ENCODE measurements around the gene PCDHB1.
"Not testable (repeated sequence)": the region's sequence is repeated elsewhere in the genome, so short reads cannot be mapped to it uniquely, and the experiment has no call there.

The PCDHB1 gene

DNA sequence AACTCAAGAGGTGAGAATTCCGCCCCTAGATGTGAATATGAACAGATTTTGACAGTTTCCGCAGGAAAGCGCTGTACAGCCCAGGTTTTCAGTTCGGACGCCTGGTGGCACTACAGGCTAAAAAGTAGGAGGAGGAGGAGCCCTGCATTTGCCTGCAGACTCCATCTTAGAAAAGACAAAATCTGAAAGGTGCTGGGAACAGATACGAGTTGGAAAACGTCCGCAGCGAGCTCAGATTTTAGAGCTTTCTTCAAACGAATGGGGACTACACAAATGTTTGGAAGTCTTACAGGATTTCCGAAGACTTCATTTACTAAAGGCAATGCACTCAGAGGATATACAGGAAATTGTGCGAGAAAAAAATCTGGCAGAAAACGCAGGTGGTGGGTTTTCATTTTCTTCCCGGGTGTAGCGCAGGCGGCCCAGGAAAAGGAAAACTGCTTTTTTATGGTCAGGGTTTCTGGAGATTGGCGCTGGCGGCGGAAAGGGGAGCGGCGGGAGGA is 33.4 kb downstream of the PCDHB1 start:
- H3K4me3 ChIP-seq (ENCODE audit: low read depth in 1 of 2, low read length in 1 of 2): no peak overlapping the region
- no peak overlapping the region for H3K27ac ChIP-seq
- TF ChIP-seq, protein P1, sequence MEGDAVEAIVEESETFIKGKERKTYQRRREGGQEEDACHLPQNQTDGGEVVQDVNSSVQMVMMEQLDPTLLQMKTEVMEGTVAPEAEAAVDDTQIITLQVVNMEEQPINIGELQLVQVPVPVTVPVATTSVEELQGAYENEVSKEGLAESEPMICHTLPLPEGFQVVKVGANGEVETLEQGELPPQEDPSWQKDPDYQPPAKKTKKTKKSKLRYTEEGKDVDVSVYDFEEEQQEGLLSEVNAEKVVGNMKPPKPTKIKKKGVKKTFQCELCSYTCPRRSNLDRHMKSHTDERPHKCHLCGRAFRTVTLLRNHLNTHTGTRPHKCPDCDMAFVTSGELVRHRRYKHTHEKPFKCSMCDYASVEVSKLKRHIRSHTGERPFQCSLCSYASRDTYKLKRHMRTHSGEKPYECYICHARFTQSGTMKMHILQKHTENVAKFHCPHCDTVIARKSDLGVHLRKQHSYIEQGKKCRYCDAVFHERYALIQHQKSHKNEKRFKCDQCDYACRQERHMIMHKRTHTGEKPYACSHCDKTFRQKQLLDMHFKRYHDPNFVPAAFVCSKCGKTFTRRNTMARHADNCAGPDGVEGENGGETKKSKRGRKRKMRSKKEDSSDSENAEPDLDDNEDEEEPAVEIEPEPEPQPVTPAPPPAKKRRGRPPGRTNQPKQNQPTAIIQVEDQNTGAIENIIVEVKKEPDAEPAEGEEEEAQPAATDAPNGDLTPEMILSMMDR (IDR thresholded peaks at IDR 0.05): no peak
- no peaks in the 10 kb centered on the region for H3K36me3 ChIP-seq
- H3K27me3 ChIP-seq: peaks cover 16% of the 10 kb centered on the region
- no peaks in the 10 kb centered on the region for H3K4me1 ChIP-seq (ENCODE audit: control insufficient read depth in 1 of 2, insufficient read depth in 1 of 2, low read depth in 1 of 2, low read length in 1 of 2)
- H3K9me3 ChIP-seq: no peaks in the 10 kb centered on the region

DNA sequence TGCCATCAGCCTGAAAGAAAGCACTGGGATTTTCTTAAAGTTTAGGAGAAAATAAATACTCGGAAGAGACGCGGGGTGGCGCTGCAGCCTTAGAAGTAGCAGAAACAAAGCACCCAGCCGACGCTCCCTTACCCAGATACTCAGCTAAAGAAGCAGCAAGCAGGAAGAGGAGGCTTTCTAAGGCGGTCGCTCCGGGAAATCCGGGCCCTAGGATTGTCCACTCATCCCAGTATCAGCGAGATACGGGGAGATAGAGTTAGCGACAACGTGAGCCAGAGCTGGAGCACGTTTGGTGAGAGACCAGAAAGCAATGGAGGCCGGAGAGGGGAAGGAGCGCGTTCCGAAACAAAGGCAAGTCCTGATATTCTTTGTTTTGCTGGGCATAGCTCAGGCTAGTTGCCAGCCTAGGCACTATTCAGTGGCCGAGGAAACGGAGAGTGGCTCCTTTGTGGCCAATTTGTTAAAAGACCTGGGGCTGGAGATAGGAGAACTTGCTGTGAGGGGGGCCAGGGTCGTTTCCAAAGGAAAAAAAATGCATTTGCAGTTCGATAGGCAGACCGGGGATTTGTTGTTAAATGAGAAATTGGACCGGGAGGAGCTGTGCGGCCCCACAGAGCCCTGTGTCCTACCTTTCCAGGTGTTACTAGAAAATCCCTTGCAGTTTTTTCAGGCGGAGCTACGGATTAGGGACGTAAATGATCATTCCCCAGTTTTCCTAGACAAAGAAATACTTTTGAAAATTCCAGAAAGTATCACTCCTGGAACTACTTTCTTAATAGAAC is 43.5 kb downstream of the PCDHB1 start, which contains the start of gene PCDHB2:
TSS of gene PCDHB2 (plus strand) at position 135 of the 782 bp plus-strand sequence. CDS start at position 311, 176 bp downstream.
- H3K27me3 ChIP-seq: peaks cover 20% of the 10 kb centered on the region
- no peaks in the 10 kb centered on the region for H3K4me1 ChIP-seq (ENCODE audit: control insufficient read depth in 1 of 2, insufficient read depth in 1 of 2, low read depth in 1 of 2, low read length in 1 of 2)
- H3K27ac ChIP-seq: no peak within 1 kb of the TSS
- no peak within 1 kb of the TSS for H3K4me3 ChIP-seq (ENCODE audit: low read depth in 1 of 2, low read length in 1 of 2)
- no peaks in the 10 kb centered on the region for H3K36me3 ChIP-seq
- TF ChIP-seq, protein P1 (IDR thresholded peaks at IDR 0.05): no peak
- no peaks in the 10 kb centered on the region for H3K9me3 ChIP-seq

DNA sequence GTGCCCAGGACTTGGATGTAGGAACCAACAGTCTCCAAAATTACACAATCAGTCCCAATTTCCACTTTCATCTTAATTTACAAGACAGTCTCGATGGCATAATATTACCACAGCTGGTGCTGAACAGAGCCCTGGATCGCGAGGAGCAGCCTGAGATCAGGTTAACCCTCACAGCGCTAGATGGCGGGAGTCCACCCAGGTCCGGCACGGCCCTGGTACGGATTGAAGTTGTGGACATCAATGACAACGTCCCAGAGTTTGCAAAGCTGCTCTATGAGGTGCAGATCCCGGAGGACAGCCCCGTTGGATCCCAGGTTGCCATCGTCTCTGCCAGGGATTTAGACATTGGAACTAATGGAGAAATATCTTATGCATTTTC is 44.1 kb downstream of the PCDHB1 start:
- no peak overlapping the region for H3K4me3 ChIP-seq (ENCODE audit: low read depth in 1 of 2, low read length in 1 of 2)
- TF ChIP-seq, protein P1 (IDR thresholded peaks at IDR 0.05): no peak
- H3K36me3 ChIP-seq: no peaks in the 10 kb centered on the region

DNA sequence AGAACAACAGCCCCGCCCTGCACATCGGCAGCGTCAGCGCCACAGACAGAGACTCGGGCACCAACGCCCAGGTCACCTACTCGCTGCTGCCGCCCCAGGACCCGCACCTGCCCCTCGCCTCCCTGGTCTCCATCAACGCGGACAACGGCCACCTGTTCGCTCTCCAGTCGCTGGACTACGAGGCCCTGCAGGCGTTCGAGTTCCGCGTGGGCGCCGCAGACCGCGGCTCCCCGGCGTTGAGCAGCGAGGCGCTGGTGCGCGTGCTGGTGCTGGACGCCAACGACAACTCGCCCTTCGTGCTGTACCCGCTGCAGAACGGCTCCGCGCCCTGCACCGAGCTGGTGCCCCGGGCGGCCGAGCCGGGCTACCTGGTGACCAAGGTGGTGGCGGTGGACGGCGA is 45.0 kb downstream of the PCDHB1 start:
- H3K4me1 ChIP-seq (ENCODE audit: control insufficient read depth in 1 of 2, insufficient read depth in 1 of 2, low read depth in 1 of 2, low read length in 1 of 2); H3K9me3 ChIP-seq; H3K4me3 ChIP-seq (ENCODE audit: low read depth in 1 of 2, low read length in 1 of 2); H3K27ac ChIP-seq; H3K36me3 ChIP-seq: not testable (repeated sequence)
- peaks cover 23% of the 10 kb centered on the region for H3K27me3 ChIP-seq

More for the DNA sequence above, 44.1 kb downstream of the PCDHB1 start:
- Histone ChIP-seq H3K4me1 (ENCODE audit: control insufficient read depth in 1 of 2, insufficient read depth in 1 of 2, low read depth in 1 of 2, low read length in 1 of 2) (no peaks in the 10 kb centered on the region), H3K27ac (no peak overlapping the region), H3K27me3 (peaks cover 20% of the 10 kb centered on the region), H3K9me3 (peaks cover 1% of the 10 kb centered on the region)

DNA sequence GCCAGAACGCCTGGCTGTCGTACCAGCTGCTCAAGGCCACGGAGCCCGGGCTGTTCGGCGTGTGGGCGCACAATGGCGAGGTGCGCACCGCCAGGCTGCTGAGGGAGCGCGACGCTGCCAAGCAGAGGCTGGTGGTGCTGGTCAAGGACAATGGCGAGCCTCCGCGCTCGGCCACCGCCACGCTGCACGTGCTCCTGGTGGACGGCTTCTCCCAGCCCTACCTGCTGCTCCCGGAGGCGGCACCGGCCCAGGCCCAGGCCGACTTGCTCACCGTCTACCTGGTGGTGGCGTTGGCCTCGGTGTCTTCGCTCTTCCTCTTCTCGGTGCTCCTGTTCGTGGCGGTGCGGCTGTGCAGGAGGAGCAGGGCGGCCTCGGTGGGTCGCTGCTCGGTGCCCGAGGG is 45.4 kb downstream of the PCDHB1 start:
- not testable (repeated sequence) for H3K36me3 ChIP-seq; H3K4me3 ChIP-seq (ENCODE audit: low read depth in 1 of 2, low read length in 1 of 2); H3K4me1 ChIP-seq (ENCODE audit: control insufficient read depth in 1 of 2, insufficient read depth in 1 of 2, low read depth in 1 of 2, low read length in 1 of 2); H3K27ac ChIP-seq; H3K9me3 ChIP-seq
- H3K27me3 ChIP-seq: peaks cover 27% of the 10 kb centered on the region

DNA sequence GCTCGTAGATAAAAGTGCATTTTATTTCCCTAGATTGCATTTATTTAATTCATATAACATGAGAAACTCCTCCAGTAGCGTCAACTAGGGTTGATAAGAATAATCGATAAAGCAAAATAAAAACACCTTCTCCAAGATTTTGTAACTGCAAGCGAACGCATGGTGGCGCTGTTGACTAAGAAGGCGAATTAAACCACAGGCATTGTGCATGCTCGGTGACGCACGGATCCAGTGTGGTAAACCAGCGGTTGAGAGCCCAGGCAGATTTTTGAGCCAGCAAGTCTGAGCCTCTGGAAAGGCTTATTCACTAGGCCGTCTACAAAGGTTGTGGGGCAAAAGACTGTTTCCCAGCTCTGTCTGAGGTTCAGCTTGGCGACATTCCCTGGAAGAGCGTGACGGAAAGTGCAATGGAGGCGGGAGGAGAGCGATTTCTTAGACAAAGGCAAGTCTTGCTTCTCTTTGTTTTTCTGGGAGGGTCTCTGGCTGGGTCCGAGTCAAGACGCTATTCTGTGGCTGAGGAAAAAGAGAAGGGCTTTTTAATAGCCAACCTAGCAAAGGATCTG is 49.1 kb downstream of the PCDHB1 start, which contains the start of gene PCDHB3:
TSS of gene PCDHB3 (plus strand) at position 231 of the 563 bp plus-strand sequence. CDS start at position 408, 177 bp downstream.
- H3K9me3 ChIP-seq: peaks cover 4% of the 10 kb centered on the region
- peaks cover 16% of the 10 kb centered on the region for H3K27me3 ChIP-seq
- no peak within 1 kb of the TSS for H3K27ac ChIP-seq
- H3K4me3 ChIP-seq (ENCODE audit: low read depth in 1 of 2, low read length in 1 of 2): no peak within 1 kb of the TSS
- H3K4me1 ChIP-seq (ENCODE audit: control insufficient read depth in 1 of 2, insufficient read depth in 1 of 2, low read depth in 1 of 2, low read length in 1 of 2): no peaks in the 10 kb centered on the region
- TF ChIP-seq, protein P1 (IDR thresholded peaks at IDR 0.05): no peak
- H3K36me3 ChIP-seq: no peaks in the 10 kb centered on the region

All from neutrophil (primary cell).